Mammary epithelial cell (primary cell): ENCODE results near the gene ATP2B2.

Experiments used
- CTCF ChIP-seq, 2 donors: IDR thresholded peaks in 1 of 2; conservative IDR thresholded peaks in 1 of 2; 2 replicates each; pipeline ENCODE4 v1.5.1; 2011 to 2012; ENCODE audit warnings: inconsistent platforms in 2 of 2, low read length in 2 of 2, mild to moderate bottlenecking in 2 of 2, control low read depth in 1 of 2, low read depth in 1 of 2; ENCODE audit not compliant: insufficient read depth in 1 of 2; ENCODE audit errors: extremely low read depth in 1 of 2
- EZH2 ChIP-seq: IDR thresholded peaks from 2 replicates; pipeline ENCODE4 v1.6.1; 2012; ENCODE audit warnings: low read length, inconsistent platforms, borderline replicate concordance

DNA sequence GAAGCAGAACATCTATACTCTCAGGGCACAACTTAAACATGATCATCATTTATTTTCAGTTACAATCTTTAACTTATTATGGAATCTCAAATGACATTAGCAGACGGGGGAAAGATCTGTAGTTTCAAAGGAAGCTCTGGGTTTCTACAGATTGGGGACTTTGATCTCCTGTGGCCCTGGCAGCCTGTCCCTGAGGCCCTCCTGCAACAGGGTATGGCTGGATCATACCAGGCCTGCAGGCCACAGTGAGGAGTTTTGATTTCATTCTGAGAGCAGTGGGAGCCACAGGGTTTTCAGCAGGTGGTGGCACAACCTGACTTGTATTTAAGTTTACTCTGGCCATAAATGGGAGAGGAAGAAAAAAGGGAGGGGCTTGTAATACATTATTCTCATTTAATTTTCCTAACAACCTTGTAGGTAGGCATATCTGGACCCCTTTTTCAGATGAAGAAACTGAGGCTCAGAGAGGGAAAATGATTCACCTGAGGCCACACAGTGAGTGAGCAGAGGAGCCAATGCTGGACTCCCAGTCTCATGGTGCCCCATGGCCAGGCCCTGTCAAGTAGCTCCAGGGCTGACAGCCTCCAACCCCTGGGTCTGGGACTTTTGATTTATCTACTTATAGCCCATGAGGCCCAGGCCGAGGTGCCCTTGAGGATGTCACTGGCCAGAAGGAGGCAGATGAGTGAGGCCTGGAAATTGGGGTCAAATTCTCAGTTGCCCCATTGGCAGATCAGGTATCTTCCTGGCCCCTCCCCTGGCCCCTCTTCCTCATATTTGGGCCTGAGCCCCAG is 71.0 kb downstream of the ATP2B2 start:
- no peak for TF ChIP-seq EZH2
- no peak for TF ChIP-seq CTCF (conservative IDR thresholded peaks at IDR 0.05 in 1 of 2, IDR thresholded peaks at IDR 0.05 in 1 of 2; ENCODE audit: extremely low read depth in 1 of 2, insufficient read depth in 1 of 2, low read depth in 1 of 2, low read length in 2 of 2)
